ENCODE measurements around the gene ATP13A3.

DNA sequence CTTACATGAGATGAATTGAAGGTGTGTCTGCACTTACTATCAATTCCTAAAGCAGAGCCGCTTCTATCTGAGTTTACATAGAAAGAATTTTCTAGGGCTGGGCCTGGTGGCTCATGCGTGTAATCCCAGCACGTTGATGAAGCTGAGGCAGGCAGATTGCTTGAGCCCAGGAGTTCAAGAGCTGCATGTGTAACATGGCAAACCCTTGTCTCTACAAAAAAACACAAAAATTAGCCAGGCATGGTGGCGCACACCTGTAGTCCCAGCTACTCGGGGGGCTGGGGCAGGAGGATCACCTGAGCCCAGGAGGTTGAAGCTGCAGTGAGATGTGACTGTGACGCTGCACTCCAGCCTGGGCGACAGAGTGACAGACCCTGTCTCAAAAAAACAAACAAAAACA is 18.1 kb upstream of the ATP13A3 start:
- TF ChIP-seq, protein P1, sequence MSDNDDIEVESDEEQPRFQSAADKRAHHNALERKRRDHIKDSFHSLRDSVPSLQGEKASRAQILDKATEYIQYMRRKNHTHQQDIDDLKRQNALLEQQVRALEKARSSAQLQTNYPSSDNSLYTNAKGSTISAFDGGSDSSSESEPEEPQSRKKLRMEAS (IDR thresholded peaks at IDR 0.05), result no peak
- TF ChIP-seq, protein P2, sequence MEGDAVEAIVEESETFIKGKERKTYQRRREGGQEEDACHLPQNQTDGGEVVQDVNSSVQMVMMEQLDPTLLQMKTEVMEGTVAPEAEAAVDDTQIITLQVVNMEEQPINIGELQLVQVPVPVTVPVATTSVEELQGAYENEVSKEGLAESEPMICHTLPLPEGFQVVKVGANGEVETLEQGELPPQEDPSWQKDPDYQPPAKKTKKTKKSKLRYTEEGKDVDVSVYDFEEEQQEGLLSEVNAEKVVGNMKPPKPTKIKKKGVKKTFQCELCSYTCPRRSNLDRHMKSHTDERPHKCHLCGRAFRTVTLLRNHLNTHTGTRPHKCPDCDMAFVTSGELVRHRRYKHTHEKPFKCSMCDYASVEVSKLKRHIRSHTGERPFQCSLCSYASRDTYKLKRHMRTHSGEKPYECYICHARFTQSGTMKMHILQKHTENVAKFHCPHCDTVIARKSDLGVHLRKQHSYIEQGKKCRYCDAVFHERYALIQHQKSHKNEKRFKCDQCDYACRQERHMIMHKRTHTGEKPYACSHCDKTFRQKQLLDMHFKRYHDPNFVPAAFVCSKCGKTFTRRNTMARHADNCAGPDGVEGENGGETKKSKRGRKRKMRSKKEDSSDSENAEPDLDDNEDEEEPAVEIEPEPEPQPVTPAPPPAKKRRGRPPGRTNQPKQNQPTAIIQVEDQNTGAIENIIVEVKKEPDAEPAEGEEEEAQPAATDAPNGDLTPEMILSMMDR (IDR thresholded peaks at IDR 0.05; ENCODE audit: low read depth, low read length, missing input control), result no peak
- TF ChIP-seq TAF1 (conservative IDR thresholded peaks at IDR 0.05), result no peak
- TF ChIP-seq YY1 (IDR thresholded peaks at IDR 0.05), result no peak
- TF ChIP-seq RAD21 (IDR thresholded peaks at IDR 0.05), result no peak
- TF ChIP-seq, protein P3, sequence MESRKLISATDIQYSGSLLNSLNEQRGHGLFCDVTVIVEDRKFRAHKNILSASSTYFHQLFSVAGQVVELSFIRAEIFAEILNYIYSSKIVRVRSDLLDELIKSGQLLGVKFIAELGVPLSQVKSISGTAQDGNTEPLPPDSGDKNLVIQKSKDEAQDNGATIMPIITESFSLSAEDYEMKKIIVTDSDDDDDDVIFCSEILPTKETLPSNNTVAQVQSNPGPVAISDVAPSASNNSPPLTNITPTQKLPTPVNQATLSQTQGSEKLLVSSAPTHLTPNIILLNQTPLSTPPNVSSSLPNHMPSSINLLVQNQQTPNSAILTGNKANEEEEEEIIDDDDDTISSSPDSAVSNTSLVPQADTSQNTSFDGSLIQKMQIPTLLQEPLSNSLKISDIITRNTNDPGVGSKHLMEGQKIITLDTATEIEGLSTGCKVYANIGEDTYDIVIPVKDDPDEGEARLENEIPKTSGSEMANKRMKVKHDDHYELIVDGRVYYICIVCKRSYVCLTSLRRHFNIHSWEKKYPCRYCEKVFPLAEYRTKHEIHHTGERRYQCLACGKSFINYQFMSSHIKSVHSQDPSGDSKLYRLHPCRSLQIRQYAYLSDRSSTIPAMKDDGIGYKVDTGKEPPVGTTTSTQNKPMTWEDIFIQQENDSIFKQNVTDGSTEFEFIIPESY (IDR thresholded peaks at IDR 0.05), result no peak
- TF ChIP-seq JUND (IDR thresholded peaks at IDR 0.05), result no peak
- no peak for TF ChIP-seq GABPA (IDR thresholded peaks at IDR 0.05 in 1 of 2, conservative IDR thresholded peaks at IDR 0.05 in 1 of 2)
- TF ChIP-seq SP1 (IDR thresholded peaks at IDR 0.05), result no peak
- no peak for TF ChIP-seq HNF4G (IDR thresholded peaks at IDR 0.05)
